Measurements from ENCODE around the gene PAPPA2. TPM values are rescaled to one million over a fixed set of nuclear protein-coding genes. Genes with fewer than 3 reads are reported as not detected.

Gene PAPPA2
- total RNA-seq, 1 experiment from 2014 or later: 0.81 TPM

- Histone ChIP-seq H3K23me2 (ENCODE audit: insufficient read length, low read depth, low read length, poor library complexity, severe bottlenecking) (no peaks in the 10 kb centered on the region), H3K79me2 (ENCODE audit: insufficient read depth, low read length) (no peaks in the 10 kb centered on the region), H3K4ac (ENCODE audit: low read depth, low read length) (no peak overlapping the region), H2BK15ac (ENCODE audit: low read depth, low read length) (no peak overlapping the region), H3K23ac (ENCODE audit: insufficient read length, low read depth, low read length) (no peak overlapping the region), H3T11ph (ENCODE audit: low read length) (no peak overlapping the region), H2AK5ac (ENCODE audit: insufficient read length, low read length) (no peak overlapping the region), H2BK12ac (ENCODE audit: insufficient read length, low read depth, low read length) (no peak overlapping the region), H3K9ac (ENCODE audit: extremely low read depth, insufficient read length, low read length) (no peak overlapping the region), H3K56ac (ENCODE audit: insufficient read length, low read depth, low read length) (no peak overlapping the region), H2AFZ (ENCODE audit: low read length) (no peak overlapping the region), H4K91ac (ENCODE audit: insufficient read length, low read depth, low read length) (no peak overlapping the region), H3K9me3 (ENCODE audit: control insufficient read depth, low read depth, low read length) (no peaks in the 10 kb centered on the region), H3K4me1 (ENCODE audit: insufficient read depth, low read length) (peaks cover 2% of the 10 kb centered on the region; the same call in 1 of the 2 replicates), H3K27ac (ENCODE audit: insufficient read length, low read depth, low read length) (no peak overlapping the region), H3K14ac (ENCODE audit: insufficient read depth, low read length) (no peak overlapping the region), H4K8ac (replicated peaks; ENCODE audit: insufficient read length, low read depth, low read length) (no peak overlapping the region), H2BK5ac (ENCODE audit: insufficient read length, low read length) (no peak overlapping the region), H3K4me2 (ENCODE audit: insufficient read depth, insufficient read length, low read length) (no peak overlapping the region), H2BK120ac (ENCODE audit: low read depth, low read length, poor library complexity, severe bottlenecking) (no peak overlapping the region), H3K27me3 (ENCODE audit: insufficient read depth, low read length) (no peaks in the 10 kb centered on the region), H2BK20ac (ENCODE audit: low read depth, low read length, poor library complexity, severe bottlenecking) (no peak overlapping the region), H4K20me1 (ENCODE audit: control insufficient read depth, insufficient read depth, insufficient read length) (no peaks in the 10 kb centered on the region), H4K5ac (ENCODE audit: insufficient read length, low read depth, low read length) (no peak overlapping the region), H3K79me1 (ENCODE audit: insufficient read depth, low read depth, low read length, poor library complexity, severe bottlenecking) (no peaks in the 10 kb centered on the region), H3K18ac (ENCODE audit: insufficient read length, low read depth, low read length) (no peak overlapping the region)
- Mint-ChIP-seq H3K4me1 (peaks cover 12 to 20% of the 10 kb centered on the region in 2 experiments), H3K27me3 (ENCODE audit: low read depth) (no peaks in the 10 kb centered on the region), H3K36me3 (ENCODE audit: insufficient read depth in 1 of 3, low read depth in 3 of 3) (no peaks in the 10 kb centered on the region), H3K27ac (no peak overlapping the region), H3K9me3 (no peaks in the 10 kb centered on the region), H3K4me3 (no peak overlapping the region)
- no peak for DNase-seq
- WGBS (ENCODE audit: extremely low coverage, insufficient read length, low lambda C conversion rate): no CpG with 5 or more reads among the region's 4 CpGs
- TF ChIP-seq CTCF (conservative IDR thresholded peaks at IDR 0.05): no peak
These were observed 82.2 kb downstream of the PAPPA2 start for GRCh38 chr1:176545034-176545639.
